ENCODE measurements around the gene CNTN1. TPM values are rescaled to one million over a fixed set of nuclear protein-coding genes. Genes with fewer than 3 reads are reported as not detected.

The CNTN1 gene
- not detected for total RNA-seq

DNA sequence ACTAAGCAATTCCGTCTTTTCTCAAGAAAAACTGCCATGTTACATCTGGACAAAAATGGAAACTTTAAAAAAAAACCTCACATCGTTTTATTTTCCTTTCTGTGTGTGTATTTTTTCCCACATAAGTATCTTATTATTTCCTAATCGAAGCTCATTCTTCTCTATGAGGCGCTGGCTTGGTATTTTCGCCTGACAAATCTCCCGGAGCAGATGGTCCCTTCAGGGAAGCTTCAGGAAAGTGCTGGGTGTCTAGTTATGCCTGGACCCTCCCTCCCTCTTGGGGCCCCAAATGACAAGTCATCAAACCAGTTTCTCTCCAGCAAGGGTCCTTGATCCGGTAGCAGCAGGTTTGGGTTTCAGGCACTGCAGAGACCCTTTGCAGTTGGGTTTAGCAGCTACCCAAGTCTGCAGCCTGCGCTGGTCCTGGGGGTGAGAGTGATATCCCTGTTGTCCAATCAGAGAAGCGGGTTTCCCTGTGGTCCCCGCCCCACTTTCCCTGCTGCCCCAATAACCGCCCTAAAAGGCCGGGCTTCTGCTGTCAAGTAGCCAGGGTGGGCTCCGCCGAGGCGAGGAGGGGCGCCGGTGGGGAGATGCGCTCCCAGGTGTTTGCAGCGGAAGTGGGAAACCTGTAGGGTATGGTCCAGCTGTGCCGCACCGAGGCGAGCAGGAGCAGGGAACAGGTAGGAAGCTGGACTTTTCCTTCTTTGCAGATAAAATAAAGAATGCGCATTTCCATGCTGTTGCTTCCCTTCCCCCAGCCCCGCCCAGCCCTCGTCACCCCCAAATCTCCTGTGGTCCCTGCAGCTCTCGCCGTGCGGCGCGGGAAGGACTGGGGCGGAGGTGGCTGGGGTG, at the start of gene CNTN1:
TSS of gene CNTN1 (plus strand) at position 527 of the 852 bp plus-strand sequence.
- ATAC-seq (no peak), DNase-seq (ENCODE audit: low spot score in 2 of 2) (no peak)
- Mint-ChIP-seq H3K27ac (no peak within 1 kb of the TSS), H3K9me3 (peaks cover 0 to 4% of the 10 kb centered on the region in 2 donors), H3K36me3 (no peaks in the 10 kb centered on the region)

DNA sequence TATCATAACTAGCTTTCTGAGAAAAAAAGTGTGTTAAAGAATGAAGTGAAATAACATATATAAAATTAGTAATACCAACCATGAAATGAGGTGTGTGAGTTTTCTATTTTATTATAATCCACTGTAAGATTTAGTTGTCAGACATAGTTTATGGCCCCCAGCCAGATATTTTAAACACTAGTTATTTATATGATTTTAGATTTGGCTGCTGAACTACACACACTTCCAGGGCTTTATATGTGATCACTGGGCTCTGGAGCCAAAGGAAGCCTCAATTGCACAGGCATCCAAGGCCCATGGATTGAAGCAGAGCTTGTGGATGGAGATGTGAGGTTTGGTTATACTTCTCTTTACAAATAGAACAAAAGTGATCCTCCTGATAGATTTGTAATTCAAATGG, 48.7 kb upstream of the CNTN1 start:
- peaks cover 0 to 11% of the 10 kb centered on the region in 2 donors for H3K36me3 Mint-ChIP-seq
- DNase-seq (ENCODE audit: low spot score in 2 of 2) (no peak), ATAC-seq (no peak)
- peaks cover 0 to 11% of the 10 kb centered on the region in 2 donors for H3K9me3 Mint-ChIP-seq
- no peak overlapping the region for H3K27ac Mint-ChIP-seq

- H3K36me3 Mint-ChIP-seq = peaks cover 0 to 11% of the 10 kb centered on the region in 2 donors
- no peak for ATAC-seq
- peaks cover 0 to 11% of the 10 kb centered on the region in 2 donors for H3K9me3 Mint-ChIP-seq
- DNase-seq (ENCODE audit: low spot score in 2 of 2) = no peak
- no peak overlapping the region for H3K27ac Mint-ChIP-seq
Observed at GRCh38 chr12:40643976-40644375, 48.3 kb upstream of the CNTN1 start.

- Mint-ChIP-seq H3K36me3 (peaks cover 0 to 11% of the 10 kb centered on the region in 2 donors), H3K27ac (no peak overlapping the region), H3K9me3 (peaks cover 0 to 11% of the 10 kb centered on the region in 2 donors)
- DNase-seq (ENCODE audit: low spot score in 2 of 2) (no peak), ATAC-seq (no peak)
Observed at GRCh38 chr12:40644708-40645107, 47.5 kb upstream of the CNTN1 start.

DNA sequence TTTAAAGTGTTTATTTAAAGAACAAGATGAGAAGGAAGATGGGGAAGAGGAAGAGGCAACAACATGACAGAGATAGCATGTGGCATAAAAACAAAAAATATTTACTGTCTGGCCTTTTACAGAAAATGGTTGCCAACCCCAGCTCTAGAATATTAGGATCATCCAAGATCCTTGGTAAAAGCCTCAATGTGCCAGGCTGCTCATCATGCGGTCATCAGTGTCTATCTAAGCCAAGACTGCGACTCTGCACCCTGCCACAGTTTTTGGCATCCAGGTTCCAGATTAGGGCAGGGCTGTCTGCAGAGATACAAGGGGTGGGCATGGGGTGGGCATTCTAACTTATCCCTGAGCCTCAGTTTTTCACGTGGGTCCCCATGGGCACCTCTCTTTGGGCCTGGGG, 46.9 kb upstream of the CNTN1 start:
- Mint-ChIP-seq H3K36me3 (peaks cover 0 to 9% of the 10 kb centered on the region in 2 donors), H3K9me3 (peaks cover 0 to 9% of the 10 kb centered on the region in 2 donors), H3K27ac (no peak overlapping the region)
- DNase-seq (ENCODE audit: low spot score in 2 of 2) (no peak), ATAC-seq (no peak)

DNA sequence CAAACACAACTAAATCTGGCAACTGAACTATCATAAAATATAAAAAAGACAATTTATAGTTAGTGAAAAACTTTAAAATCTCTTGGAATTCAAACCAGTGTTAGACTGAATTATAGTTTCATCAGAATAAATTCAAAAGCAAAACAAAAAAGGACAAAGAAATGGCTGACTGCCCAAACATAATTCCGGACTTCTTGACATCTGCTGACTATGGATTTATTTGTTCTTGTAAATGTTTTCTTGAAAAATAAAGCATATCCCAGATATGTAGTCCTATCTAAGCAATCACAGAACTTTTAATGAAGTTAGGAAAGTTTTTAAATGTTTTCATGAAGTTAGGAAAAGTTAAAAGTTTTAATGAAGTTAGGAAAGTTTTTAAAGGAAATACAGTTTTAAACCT, 45.8 kb upstream of the CNTN1 start:
- H3K9me3 Mint-ChIP-seq = peaks cover 0 to 5% of the 10 kb centered on the region in 2 donors
- H3K27ac Mint-ChIP-seq = no peak overlapping the region
- no peak for DNase-seq (ENCODE audit: low spot score in 2 of 2)
- no peak for ATAC-seq
- peaks cover 0 to 5% of the 10 kb centered on the region in 2 donors for H3K36me3 Mint-ChIP-seq

DNA sequence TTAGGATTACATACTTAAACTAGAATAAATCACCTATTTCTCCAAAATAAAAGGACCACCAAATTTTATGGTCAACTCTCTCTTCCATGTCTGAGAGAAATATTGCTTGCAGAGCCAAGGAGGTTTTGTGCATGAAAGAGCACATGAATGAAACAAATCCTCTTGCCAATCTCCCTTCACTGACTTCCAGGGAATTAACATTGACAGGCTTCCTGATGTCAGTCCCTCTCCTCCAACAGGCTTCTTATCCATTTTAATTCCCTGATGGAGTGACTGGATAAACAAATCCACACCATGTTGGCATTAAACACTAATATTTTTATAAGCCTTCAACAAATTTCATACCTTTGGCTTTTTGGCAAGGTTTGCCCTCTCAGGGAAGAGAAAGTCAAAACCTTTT, 45.3 kb upstream of the CNTN1 start:
- Mint-ChIP-seq H3K27ac (no peak overlapping the region), H3K36me3 (peaks cover 0 to 5% of the 10 kb centered on the region in 2 donors), H3K9me3 (peaks cover 0 to under 1% of the 10 kb centered on the region in 2 donors)
- DNase-seq (ENCODE audit: low spot score in 2 of 2) (no peak), ATAC-seq (no peak)

GRCh38 chr12:40647651-40648050, 44.6 kb upstream of the CNTN1 start:
- ATAC-seq = no peak
- H3K36me3 Mint-ChIP-seq = no peaks in the 10 kb centered on the region
- H3K9me3 Mint-ChIP-seq = no peaks in the 10 kb centered on the region
- DNase-seq (ENCODE audit: low spot score in 2 of 2) = no peak
- H3K27ac Mint-ChIP-seq = no peak overlapping the region

DNA sequence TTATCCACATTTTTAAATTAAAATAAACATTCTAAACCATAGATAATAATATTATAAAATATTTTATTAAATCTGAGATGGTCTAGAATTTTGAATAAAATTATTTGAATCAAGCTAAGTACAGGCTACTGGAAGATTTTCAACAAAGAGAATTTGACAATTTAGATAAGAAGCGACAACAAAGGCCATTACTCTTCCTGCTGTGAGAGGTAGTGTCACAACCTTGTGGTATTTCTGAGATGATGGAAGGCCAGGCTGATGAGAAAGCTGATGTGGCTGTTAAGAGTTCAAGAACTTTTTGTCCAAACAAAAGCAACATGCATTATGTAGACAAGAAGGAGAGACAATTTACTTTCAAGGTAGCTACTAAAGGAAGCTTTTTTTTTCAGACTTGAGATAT, 43.7 kb upstream of the CNTN1 start:
- DNase-seq (ENCODE audit: low spot score in 2 of 2) (no peak), ATAC-seq (no peak)
- Mint-ChIP-seq H3K9me3 (no peaks in the 10 kb centered on the region), H3K27ac (no peak overlapping the region), H3K36me3 (no peaks in the 10 kb centered on the region)

DNA sequence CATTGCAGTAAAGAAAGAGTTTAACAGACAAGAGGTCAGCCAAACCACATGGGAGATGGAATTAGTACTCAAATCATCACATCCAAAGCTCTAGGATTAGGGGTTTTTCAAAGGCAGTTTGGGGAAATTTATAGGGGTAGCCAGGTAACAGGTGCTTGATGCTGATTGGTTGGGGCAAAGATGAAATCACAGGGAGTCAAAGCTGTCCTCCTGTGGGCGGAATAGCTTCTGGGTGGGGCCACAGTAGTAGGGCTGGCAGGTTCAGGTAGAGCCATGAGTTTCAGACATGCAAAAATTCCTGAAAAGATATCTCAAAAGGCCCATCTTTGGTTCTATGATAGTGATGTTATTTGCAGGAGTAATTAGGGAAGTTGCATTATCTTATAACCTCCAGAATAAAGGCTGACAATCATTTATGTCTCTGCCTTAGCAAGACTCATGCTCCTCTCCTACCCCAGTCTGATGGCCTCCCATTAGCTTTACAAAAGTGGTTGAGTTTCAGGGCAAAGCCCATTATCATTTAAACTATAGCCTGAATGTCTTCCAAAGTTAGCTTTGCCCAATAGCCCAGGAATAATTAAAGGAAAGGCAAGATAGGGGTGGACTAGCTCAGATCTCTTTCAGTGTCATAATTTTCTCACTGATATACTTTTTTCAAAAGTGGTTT, 42.1 kb upstream of the CNTN1 start:
- Mint-ChIP-seq H3K36me3 (no peaks in the 10 kb centered on the region), H3K9me3 (no peaks in the 10 kb centered on the region), H3K27ac (no peak overlapping the region)
- ATAC-seq = no peak
- DNase-seq (ENCODE audit: low spot score in 2 of 2) = no peak

DNA sequence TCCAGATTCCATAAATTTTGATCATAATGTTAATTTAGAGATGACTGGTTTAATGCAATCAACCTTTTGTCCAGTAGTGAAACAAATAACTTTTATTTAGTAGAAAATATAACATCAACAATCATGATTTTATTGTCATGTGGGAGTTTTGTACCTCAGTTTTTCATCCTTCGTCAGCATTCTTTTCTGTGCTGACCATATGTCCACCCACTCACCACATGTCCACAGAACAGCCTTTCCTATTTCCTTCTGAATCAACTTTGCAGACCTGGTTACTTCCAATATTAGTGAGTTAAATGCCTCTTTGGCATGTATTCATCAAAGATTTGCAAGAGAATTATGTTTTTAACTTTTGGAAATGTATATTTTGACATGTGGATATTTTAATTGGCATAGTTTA, 36.8 kb upstream of the CNTN1 start:
- DNase-seq (ENCODE audit: low spot score in 2 of 2) (no peak), ATAC-seq (no peak)
- Mint-ChIP-seq H3K36me3 (no peaks in the 10 kb centered on the region), H3K27ac (no peak overlapping the region), H3K9me3 (peaks cover 3 to 4% of the 10 kb centered on the region in 2 donors)

DNA sequence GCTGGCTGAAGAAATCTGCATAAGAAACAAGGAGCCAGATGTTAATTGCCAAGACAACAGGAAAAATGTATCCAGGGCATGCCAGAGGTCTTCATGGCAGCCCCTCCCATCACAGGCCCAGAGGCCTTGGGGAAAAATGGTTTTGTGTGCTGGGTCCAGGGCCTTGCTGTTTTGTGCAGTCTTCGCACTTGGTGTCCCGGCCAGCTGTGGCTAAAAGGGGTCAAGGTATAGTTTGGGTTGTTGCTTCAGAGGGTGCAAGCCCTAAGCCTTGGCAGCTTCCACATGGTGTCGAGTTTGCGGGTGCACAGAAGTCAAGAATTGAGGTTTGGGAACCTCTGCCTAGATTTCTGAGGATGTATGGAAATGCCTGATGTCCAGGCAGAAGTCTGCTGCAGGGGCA, 29.9 kb upstream of the CNTN1 start:
- DNase-seq (ENCODE audit: low spot score in 2 of 2) (no peak), ATAC-seq (no peak)
- Mint-ChIP-seq H3K36me3 (no peaks in the 10 kb centered on the region), H3K9me3 (peaks cover 9 to 14% of the 10 kb centered on the region in 2 donors), H3K27ac (no peak overlapping the region)

DNA sequence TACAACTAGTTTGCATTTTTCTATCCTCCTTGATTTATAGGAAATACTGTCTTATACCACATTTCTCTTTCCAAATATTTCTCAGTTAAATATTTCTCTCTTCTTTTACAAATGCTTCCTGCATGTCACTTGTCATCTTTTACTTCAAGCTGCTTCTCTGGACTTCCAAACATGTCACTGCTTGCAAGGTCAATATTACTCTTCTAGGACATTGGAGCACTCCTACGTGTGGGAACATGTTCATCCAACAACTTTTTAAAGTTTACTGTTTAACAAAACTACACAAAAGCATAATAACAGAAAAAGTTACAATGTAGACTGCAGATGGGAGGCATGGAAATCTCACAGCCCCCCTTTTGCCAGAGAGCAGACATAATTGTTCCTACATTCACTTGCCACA, 28.5 kb upstream of the CNTN1 start:
- no peak for ATAC-seq
- Mint-ChIP-seq H3K36me3 (no peaks in the 10 kb centered on the region), H3K9me3 (peaks cover 5 to 11% of the 10 kb centered on the region in 2 donors), H3K27ac (no peak overlapping the region)
- DNase-seq (ENCODE audit: low spot score in 2 of 2) = no peak

- Mint-ChIP-seq H3K27ac (no peak overlapping the region), H3K36me3 (no peaks in the 10 kb centered on the region), H3K9me3 (peaks cover 5 to 11% of the 10 kb centered on the region in 2 donors)
- ATAC-seq (no peak), DNase-seq (ENCODE audit: low spot score in 2 of 2) (no peak)
Observed at GRCh38 chr12:40668099-40668529, 24.1 kb upstream of the CNTN1 start.

DNA sequence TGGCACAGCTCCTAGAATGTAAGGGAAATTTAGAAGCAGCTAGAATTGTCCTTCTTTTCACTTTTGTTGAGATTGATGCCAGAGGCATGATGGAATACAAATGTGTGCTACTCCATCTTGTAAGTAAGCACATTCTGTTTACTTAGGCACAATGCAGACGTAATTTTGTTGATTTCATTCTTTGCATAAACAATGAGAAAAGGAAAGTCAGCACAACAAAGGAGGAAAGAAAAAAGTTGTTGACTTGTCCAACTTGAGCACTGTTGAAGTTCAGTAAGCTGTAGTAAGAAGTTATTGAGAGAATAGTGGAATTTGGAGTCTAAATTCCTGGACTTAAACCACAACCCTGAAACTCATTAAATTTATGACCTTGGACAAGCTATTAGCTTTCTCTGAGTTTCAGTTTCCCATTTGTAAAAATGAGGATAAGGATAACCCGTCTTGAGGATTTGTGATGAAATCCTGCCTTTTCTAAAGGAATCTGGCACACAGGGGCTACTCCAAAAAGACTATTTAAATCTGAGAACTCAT, 19.4 kb upstream of the CNTN1 start:
- no peak for DNase-seq (ENCODE audit: low spot score in 2 of 2)

DNA sequence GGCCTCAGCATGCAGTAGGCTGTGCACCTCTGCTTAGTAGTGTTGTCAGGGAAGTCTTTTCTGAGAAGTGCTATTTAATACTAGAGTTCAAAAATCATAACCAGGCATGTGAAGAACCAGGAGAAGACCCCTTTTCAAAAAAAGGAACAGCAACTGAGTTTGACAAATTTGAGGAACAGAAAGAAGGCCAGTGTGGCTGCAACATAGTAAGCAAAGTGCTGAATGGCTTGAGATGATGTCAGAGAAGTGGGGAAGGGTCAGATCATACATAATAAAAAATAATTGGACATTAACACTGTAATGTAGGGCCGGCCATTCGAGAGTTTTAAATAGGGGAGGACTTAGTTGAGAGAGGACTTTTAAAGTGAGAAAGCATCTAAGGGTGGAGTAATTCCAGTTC, 11.1 kb upstream of the CNTN1 start:
- Mint-ChIP-seq H3K36me3 (peaks cover 0 to 12% of the 10 kb centered on the region in 2 donors), H3K27ac (no peak overlapping the region), H3K9me3 (peaks cover 18 to 19% of the 10 kb centered on the region in 2 donors)
- no peak for ATAC-seq
- no peak for DNase-seq (ENCODE audit: low spot score in 2 of 2)

More for the DNA sequence above, 19.4 kb upstream of the CNTN1 start:
- no peak for ATAC-seq
- peaks cover 5 to 7% of the 10 kb centered on the region in 2 donors for H3K9me3 Mint-ChIP-seq
- H3K27ac Mint-ChIP-seq = no peak overlapping the region
- no peaks in the 10 kb centered on the region for H3K36me3 Mint-ChIP-seq

DNA sequence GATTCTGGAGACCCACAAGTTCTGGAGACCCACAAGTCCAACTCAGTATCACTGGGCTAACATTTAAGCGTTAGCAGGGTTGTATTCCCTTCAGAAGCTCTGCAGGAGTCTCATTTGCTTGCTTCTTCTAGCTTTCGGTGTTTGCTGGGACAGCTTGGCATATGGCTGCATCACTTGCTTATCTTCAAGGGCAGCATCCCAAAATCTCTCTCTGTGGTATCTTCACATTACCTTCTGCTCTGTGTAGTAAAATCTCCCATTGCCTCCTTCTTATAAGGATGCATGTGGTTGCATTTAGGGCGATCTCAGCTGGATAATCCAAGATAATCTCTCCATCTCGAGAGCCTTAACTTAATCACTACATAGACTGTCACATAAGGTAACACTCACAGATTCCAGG, 7.3 kb upstream of the CNTN1 start:
- Mint-ChIP-seq H3K36me3 (peaks cover 0 to 6% of the 10 kb centered on the region in 2 donors), H3K27ac (no peak overlapping the region), H3K9me3 (peaks cover 3 to 10% of the 10 kb centered on the region in 2 donors)
- ATAC-seq = no peak
- no peak for DNase-seq (ENCODE audit: low spot score in 2 of 2)

All from activated naive CD4-positive, alpha-beta T cell treated with anti-CD3 and anti-CD28 coated beads, Interleukin-2, amount 50 U/mL, for 72 hours (primary cell).